ENCODE data around the gene MMP15. TPM values are rescaled to one million over a fixed set of nuclear protein-coding genes. Genes with fewer than 3 reads are reported as not detected.

Gene MMP15
- total and polyA plus RNA-seq, 2 of the 13 experiments (the other 11 are each of a cell fraction or from before 2014, with no cell fraction given), result 35.2 to 44.9 TPM

- intact Hi-C loops (cut with micrococcal nuclease; ENCODE audit: unreplicated experiment) (loop anchor here (5.0 to 10.0 kb wide), 3 partner anchors 173 to 465 kb away; partner anchors contain the start of gene CSNK2A2), in situ Hi-C loops (cut with HindIII; ENCODE audit: extremely low pct_ligation_motif_present, low pct_unique_long_range_greater_than_20kb) (loop anchor here (5.0 kb wide), 1 partner anchor 105 kb away; the partner anchor contains the start of gene CFAP20)
- no peak overlapping the region for H2AFZ ChIP-seq (ENCODE audit: low read length)
- peaks cover 11% of the 10 kb centered on the region for H3K79me2 ChIP-seq (ENCODE audit: insufficient read depth, low read length)
- no peak overlapping the region for H3K27ac ChIP-seq (ENCODE audit: extremely low read length, insufficient read depth, low read length)
- no peaks in the 10 kb centered on the region for H4K20me1 ChIP-seq (ENCODE audit: insufficient read depth, low read length)
- H3K36me3 ChIP-seq (replicated peaks in 1 of 2; ENCODE audit: control insufficient read depth in 1 of 2, insufficient read depth in 2 of 2, low read length in 2 of 2), result peaks cover 4 to 11% of the 10 kb centered on the region in 2 experiments; a peak in 4 of 5 replicates
- H3K9ac ChIP-seq (ENCODE audit: insufficient read depth, low read depth, low read length), result no peak overlapping the region
- no peak overlapping the region for H3K4me2 ChIP-seq (ENCODE audit: low read depth, low read length)
- BruUV-seq (replicated peaks), result no TSS peak
- peaks cover 30% of the 10 kb centered on the region for H3K4me1 ChIP-seq (ENCODE audit: insufficient read depth, low read length)
- no peaks in the 10 kb centered on the region for H3K27me3 ChIP-seq (ENCODE audit: control insufficient read depth in 1 of 2, insufficient read depth in 2 of 2, low read length in 2 of 2)
- 85% methylated on average over 8 of the region's 8 CpGs for WGBS (ENCODE audit: low lambda C conversion rate)
- DNase-seq (ENCODE audit: low spot score) (no peak), ATAC-seq (no peak), FAIRE-seq (no peak)
- ChIA-PET CTCF (ENCODE audit: low intra/inter-chr PET ratio, low total read pairs) (interaction anchor here (3.2 kb wide), 1 partner anchor 100 kb away, joined by 40 read pairs; no protein-coding TSS in a partner anchor), POLR2A (interaction anchor here (2.7 to 5.9 kb wide), 3 partner anchors 11 to 106 kb away, joined by 11 to 101 read pairs (median 28); partner anchors contain the start of gene CFAP20)
- no peak overlapping the region for H3K4me3 ChIP-seq (replicated peaks in 1 of 3; ENCODE audit: insufficient read depth in 1 of 3, low read depth in 2 of 3, low read length in 3 of 3)
- no peaks in the 10 kb centered on the region for H3K9me3 ChIP-seq (ENCODE audit: low read length)
- TF ChIP-seq ZNF263 (CRISPR knock-in tag; IDR thresholded peaks at IDR 0.05) (0 out of 2 replicates have a peak, but pooled peaks have one; percentile 47), ZSCAN30 (CRISPR knock-in tag; IDR thresholded peaks at IDR 0.05) (no peak), ATM (IDR thresholded peaks at IDR 0.05; ENCODE audit: borderline replicate concordance) (no peak), ZNF558 (CRISPR knock-in tag; IDR thresholded peaks at IDR 0.05; ENCODE audit: borderline replicate concordance) (no peak), RNF2 (conservative IDR thresholded peaks at IDR 0.05; ENCODE audit: low read depth) (no peak), ZMYM2 (CRISPR knock-in tag; IDR thresholded peaks at IDR 0.05) (no peak), REXO4 (CRISPR knock-in tag; IDR thresholded peaks at IDR 0.05; ENCODE audit: borderline replicate concordance) (no peak), PRMT3 (CRISPR knock-in tag; IDR thresholded peaks at IDR 0.05; ENCODE audit: borderline replicate concordance, low read depth) (no peak), POLR2G (IDR thresholded peaks at IDR 0.05; ENCODE audit: low read depth, low read length) (0 out of 2 replicates have a peak, but pooled peaks have one; percentile 11), MTA1 (CRISPR knock-in tag; IDR thresholded peaks at IDR 0.05; ENCODE audit: borderline replicate concordance) (no peak), KDM2A (CRISPR knock-in tag; IDR thresholded peaks at IDR 0.05; ENCODE audit: borderline replicate concordance, low read depth) (0 out of 2 replicates have a peak, but pooled peaks have one; percentile 14), RERE (CRISPR knock-in tag; IDR thresholded peaks at IDR 0.05; ENCODE audit: low read depth) (no peak), ZNF512B (CRISPR knock-in tag; IDR thresholded peaks at IDR 0.05; ENCODE audit: borderline replicate concordance) (no peak), LBX2 (CRISPR knock-in tag; IDR thresholded peaks at IDR 0.05; ENCODE audit: borderline replicate concordance) (no peak)
These were observed 3.6 kb upstream of the MMP15 start for GRCh38 chr16:58021661-58022551.

All from HepG2 (cell line).